H1 (cell line): Measurements from ENCODE around the gene ATP1A3. TPM values are rescaled to one million over a fixed set of nuclear protein-coding genes. Genes with fewer than 3 reads are reported as not detected.

Experiments used
- CTCF ChIA-PET: fragments of 300-600 bp; sonication (Branson Sonifier 250); formaldehyde crosslinking; loops from one replicate; lab custom pipeline; 2021; ENCODE audit not compliant: partially characterized antibody; lab: Charles Lee
- POLR2A ChIA-PET: fragments of 300-600 bp; sonication (Branson Sonifier 250); formaldehyde crosslinking; loops from one replicate; lab custom pipeline; 2021; ENCODE audit warnings: inconsistent platforms; ENCODE audit not compliant: partially characterized antibody; lab: Charles Lee
- DNase-seq, 2 experiments: peaks; one replicate each; pipeline versions ENCODE4 v3.0.0 to v3.0.0-alpha.2; 2010 to 2022; ENCODE audit warnings: low spot score in 2 of 2, low read depth in 1 of 2, mixed read lengths in 1 of 2
- FAIRE-seq: peaks from 2 replicates; lab custom pipeline; 2011; peaks lifted over from hg19 to GRCh38; lab: Jason Lieb, UNC
- H2AFZ ChIP-seq: 2 replicates; pipeline ENCODE4 v1.8.1; 2012; ENCODE audit warnings: low read length, inconsistent platforms
- H2AK5ac ChIP-seq: 2 replicates; pipeline ENCODE4 v1.6.1; 2013; ENCODE audit warnings: low read depth, low read length
- H2BK120ac ChIP-seq: replicated peaks from 2 replicates; pipeline ENCODE3; 2013; ENCODE audit warnings: low read depth, low read length, inconsistent platforms
- H2BK12ac ChIP-seq: 2 replicates; pipeline ENCODE4 v1.6.1; 2013; ENCODE audit warnings: low read depth, low read length
- H2BK15ac ChIP-seq: 2 replicates; pipeline ENCODE4 v1.6.1; 2013; ENCODE audit warnings: low read length
- H2BK20ac ChIP-seq: 2 replicates; pipeline ENCODE4 v1.6.1; 2013; ENCODE audit warnings: low read length
- H2BK5ac ChIP-seq: 2 replicates; pipeline ENCODE4 v1.6.1; 2013; ENCODE audit warnings: low read depth, low read length
- H3K14ac ChIP-seq: 2 replicates; pipeline ENCODE4 v1.6.1; 2013; ENCODE audit warnings: inconsistent platforms; ENCODE audit not compliant: insufficient read length
- H3K18ac ChIP-seq: 2 replicates; pipeline ENCODE4 v1.6.1; 2013; ENCODE audit warnings: low read length; ENCODE audit errors: extremely low read depth
- H3K23ac ChIP-seq: 2 replicates; pipeline ENCODE4 v1.6.1; 2013; ENCODE audit warnings: inconsistent platforms; ENCODE audit not compliant: insufficient read length
- H3K23me2 ChIP-seq: 2 replicates; pipeline ENCODE4 v1.6.1; 2013; ENCODE audit warnings: low read depth, low read length
- H3K27ac ChIP-seq: 2 replicates; pipeline ENCODE4 v1.6.1; 2011; ENCODE audit warnings: low read depth, low read length, inconsistent platforms
- H3K27me3 ChIP-seq, 4 experiments: replicated peaks in 1 of 4; 1 replicate in 1 of 4; 2 replicates in 3 of 4; pipeline versions ENCODE4 v1.6.1 to v1.8.1; 2011 to 2013; ENCODE audit warnings: low read length in 3 of 4, mild to moderate bottlenecking in 3 of 4, inconsistent platforms in 2 of 4, mixed read lengths in 2 of 4, moderate library complexity in 1 of 4; ENCODE audit not compliant: control insufficient read depth in 3 of 4, insufficient read depth in 3 of 4; ENCODE audit errors: extremely low read depth in 1 of 4
- H3K36me3 ChIP-seq, 4 experiments: 2 replicates each; pipeline versions ENCODE4 v1.6.1 to v1.8.1; 2011 to 2013; ENCODE audit warnings: mild to moderate bottlenecking in 4 of 4, low read length in 3 of 4, moderate library complexity in 2 of 4, control low read depth in 1 of 4, inconsistent platforms in 1 of 4; ENCODE audit not compliant: insufficient read depth in 4 of 4, control insufficient read depth in 2 of 4
- H3K4ac ChIP-seq: replicated peaks from 2 replicates; pipeline ENCODE3; 2013; ENCODE audit warnings: low read length, low read depth, mixed read lengths, inconsistent platforms; ENCODE audit not compliant: insufficient read length
- H3K4me1 ChIP-seq, 4 experiments: replicated peaks in 1 of 4; 1 replicate in 1 of 4; 2 replicates in 3 of 4; pipeline versions ENCODE4 v1.6.1 to v1.8.1; 2011 to 2013; ENCODE audit warnings: low read length in 3 of 4, inconsistent platforms in 2 of 4, mixed read lengths in 1 of 4; ENCODE audit not compliant: insufficient read depth in 4 of 4, control insufficient read depth in 3 of 4
- H3K4me2 ChIP-seq, 2 experiments: 2 replicates each; pipeline versions ENCODE4 v1.6.1 to v1.8.1; 2011 to 2013; ENCODE audit warnings: low read depth in 2 of 2, low read length in 2 of 2, control low read depth in 1 of 2, inconsistent platforms in 1 of 2, mild to moderate bottlenecking in 1 of 2; ENCODE audit not compliant: insufficient read depth in 1 of 2
- H3K4me3 ChIP-seq, 4 experiments: fragments of 200-600, 300-600 bp in 1 of 4; sonication (generic), shearing (Covaris generic), sonication (Bioruptor Twin) in 1 of 4; 2 replicates each; pipeline versions ENCODE4 v1.5.1 to v1.8.1; 2011 to 2016; ENCODE audit warnings: low read length in 4 of 4, low read depth in 3 of 4, control low read depth in 2 of 4, inconsistent platforms in 2 of 4, mild to moderate bottlenecking in 2 of 4, mixed read lengths in 1 of 4, moderate library complexity in 1 of 4; ENCODE audit not compliant: insufficient read depth in 2 of 4; ENCODE audit errors: extremely low read depth in 1 of 4
- H3K56ac ChIP-seq: replicated peaks from 2 replicates; pipeline ENCODE3; 2013; ENCODE audit warnings: low read depth, mild to moderate bottlenecking, mixed read lengths, low read length, inconsistent platforms; ENCODE audit not compliant: insufficient read length
- H3K79me1 ChIP-seq: 2 replicates; pipeline ENCODE4 v1.6.1; 2013; ENCODE audit warnings: low read depth, low read length, control low read depth
- H3K79me2 ChIP-seq, 2 experiments: 2 replicates each; pipeline versions ENCODE4 v1.6.1 to v1.8.1; 2012 to 2013; ENCODE audit warnings: low read length in 2 of 2, mild to moderate bottlenecking in 2 of 2, inconsistent platforms in 1 of 2; ENCODE audit not compliant: insufficient read depth in 2 of 2, control insufficient read depth in 1 of 2
- H3K9ac ChIP-seq, 4 experiments: replicated peaks in 1 of 4; 1 replicate in 1 of 4; 2 replicates in 3 of 4; pipeline versions ENCODE4 v1.6.1 to v1.8.1; 2011 to 2013; ENCODE audit warnings: low read depth in 3 of 4, low read length in 3 of 4, control low read depth in 2 of 4, mild to moderate bottlenecking in 2 of 4, moderate library complexity in 2 of 4, inconsistent platforms in 1 of 4; ENCODE audit errors: extremely low read depth in 1 of 4
- H3K9me3 ChIP-seq, 2 experiments: 2 replicates each; pipeline versions ENCODE4 v1.6.1 to v1.8.1; 2012 to 2013; ENCODE audit warnings: mild to moderate bottlenecking in 2 of 2, moderate library complexity in 2 of 2, control low read depth in 1 of 2, inconsistent platforms in 1 of 2, low read depth in 1 of 2, low read length in 1 of 2, mixed read lengths in 1 of 2; ENCODE audit not compliant: insufficient read depth in 2 of 2
- H4K20me1 ChIP-seq, 2 experiments: replicated peaks in 1 of 2; 2 replicates each; pipeline versions ENCODE3 to v1.8.1; 2011 to 2013; ENCODE audit warnings: inconsistent platforms in 2 of 2, low read length in 2 of 2, mild to moderate bottlenecking in 1 of 2; ENCODE audit not compliant: insufficient read depth in 2 of 2, control insufficient read depth in 1 of 2
- H4K5ac ChIP-seq: 2 replicates; pipeline ENCODE4 v1.6.1; 2013; ENCODE audit warnings: low read length, low read depth, mixed read lengths, inconsistent platforms; ENCODE audit not compliant: insufficient read length
- H4K8ac ChIP-seq: 2 replicates; pipeline ENCODE4 v1.8.0; 2013; ENCODE audit warnings: mild to moderate bottlenecking, moderate library complexity, low read length, inconsistent platforms; ENCODE audit not compliant: insufficient read depth; ENCODE audit errors: extremely low read depth
- H4K91ac ChIP-seq: replicated peaks from 2 replicates; pipeline ENCODE3; 2013; ENCODE audit warnings: low read length, mixed read lengths, inconsistent platforms; ENCODE audit not compliant: insufficient read length
- BCL11A ChIP-seq, 2 experiments: IDR thresholded peaks; one replicate each; pipeline ENCODE4 v1.6.1; 2011; ENCODE audit warnings: low read depth in 2 of 2, low read length in 2 of 2, mild to moderate bottlenecking in 2 of 2
- CHD2 ChIP-seq: IDR thresholded peaks from 2 replicates; pipeline ENCODE4 v1.6.1; 2012; ENCODE audit warnings: low read length, improper control_type of control experiment
- HDAC6 ChIP-seq: IDR thresholded peaks from one replicate; pipeline ENCODE4 v1.7.1; 2012; ENCODE audit warnings: low read depth, mild to moderate bottlenecking, inconsistent platforms, low read length, moderate library complexity
- MAX ChIP-seq: IDR thresholded peaks from 2 replicates; pipeline ENCODE4 v1.6.1; 2012; ENCODE audit warnings: inconsistent platforms
- POLR2A ChIP-seq, 2 experiments: IDR thresholded peaks; 1 replicate in 1 of 2; 2 replicates in 1 of 2; pipeline ENCODE4 v1.6.1; 2011; ENCODE audit warnings: low read depth in 2 of 2, low read length in 2 of 2, mild to moderate bottlenecking in 2 of 2; ENCODE audit errors: control extremely low read depth in 1 of 2
- POLR2AphosphoS5 ChIP-seq: IDR thresholded peaks from 2 replicates; pipeline ENCODE4 v1.6.1; 2011; ENCODE audit warnings: low read depth, low read length
- RNF2 ChIP-seq: fragments of 200-900, 300-1000 bp; sonication (generic); IDR thresholded peaks from 2 replicates; pipeline ENCODE4 v1.7.1; 2016; ENCODE audit warnings: borderline replicate concordance, low read depth, mild to moderate bottlenecking, antibody characterized with exemption, low read length; ENCODE audit not compliant: poor library complexity, severe bottlenecking; ENCODE audit errors: missing control alignments
- SIRT6 ChIP-seq: IDR thresholded peaks from one replicate; pipeline ENCODE4 v1.7.1; 2012; ENCODE audit warnings: low read length, inconsistent platforms
- SRF ChIP-seq: IDR thresholded peaks from 2 replicates; pipeline ENCODE4 v1.6.1; 2011; ENCODE audit warnings: mild to moderate bottlenecking, low read depth, low read length, moderate library complexity
- TCF12 ChIP-seq: IDR thresholded peaks from 2 replicates; pipeline ENCODE4 v1.6.1; 2011; ENCODE audit warnings: low read depth, mild to moderate bottlenecking, low read length
- TEAD4 ChIP-seq: IDR thresholded peaks from 2 replicates; pipeline ENCODE4 v1.6.1; 2012; ENCODE audit warnings: low read depth, low read length, inconsistent platforms, mixed read lengths
- YY1 ChIP-seq: IDR thresholded peaks from 2 replicates; pipeline ENCODE4 v1.6.1; 2011; ENCODE audit warnings: low read depth, mild to moderate bottlenecking, low read length
- WGBS, 2 experiments: shearing (Covaris generic) in 1 of 2; methylation state at CpG; one replicate each; pipeline versions ENCODE4 v1.1.6 to v1.1.7; 2013 to 2015; ENCODE audit warnings: low lambda C conversion rate in 2 of 2, mixed read lengths in 2 of 2, inconsistent platforms in 1 of 2, low coverage in 1 of 2, missing lambda C conversion rate in 1 of 2; ENCODE audit not compliant: insufficient replicate concordance in 2 of 2, insufficient coverage in 1 of 2, insufficient read length in 1 of 2; ENCODE audit errors: extremely low coverage in 1 of 2, missing lambda C conversion rate in 1 of 2; 5-methylcytosine and 5-hydroxymethylcytosine counted together
- polyA plus RNA-seq, 7 experiments: library from polyadenylated mRNA; depleted of rRNA in 3 of 7; stranded (reverse) in 5 of 7; unstranded in 2 of 7; fragments of >200 nt in 5 of 7; fragments of 200-250 nt in 2 of 7; gene quantifications; 1 replicate in 5 of 7; 2 replicates in 1 of 7; 4 replicates in 1 of 7; pipeline versions ENCODE4 v1.2.1 to v1.2.3, GENCODE V29; 2011 to 2013; ENCODE audit warnings: missing spikeins in 2 of 7, mixed read lengths in 2 of 7
- total RNA-seq: library from RNA; stranded (reverse); fragmentation: NEBNext Ultra II Directional; extraction: Animal tissue kit (Norgen Biotek cat#: 25700); gene quantifications from 2 replicates; pipeline ENCODE4 v1.2.1, GENCODE V29; 2021

Gene ATP1A3
- total and polyA plus RNA-seq, 2 of the 8 experiments (the other 6 are each of a cell fraction or from before 2014, with no cell fraction given) = 11.1 to 41.2 TPM

GRCh38 chr19:41919948-41920712 is 73.9 kb downstream of the ATP1A3 start:
- no peaks in the 10 kb centered on the region for H3K36me3 ChIP-seq
- TF ChIP-seq BCL11A (IDR thresholded peaks at IDR 0.05; ENCODE audit: low read depth in 2 of 2, low read length in 2 of 2) (no peak), YY1 (no peak), MAX (no peak), POLR2A (IDR thresholded peaks at IDR 0.05; ENCODE audit: control extremely low read depth in 1 of 2, low read depth in 2 of 2, low read length in 2 of 2) (no peak), CHD2 (no peak), RNF2 (no peak), TEAD4 (no peak), POLR2AphosphoS5 (no peak), SRF (no peak), TCF12 (no peak), HDAC6 (no peak), SIRT6 (no peak)

More at GRCh38 chr19:41919948-41920712, 73.9 kb downstream of the ATP1A3 start:
- peak overlapping the region; percentile 23 for H3K4ac ChIP-seq
- H4K20me1 ChIP-seq = peaks cover 6 to 46% of the 10 kb centered on the region in 2 experiments
- CTCF ChIA-PET = interaction anchor here (1.2 to 2.1 kb wide), 6 partner anchors 9 to 47 kb away, joined by 3 to 11 read pairs (median 4); no protein-coding TSS in a partner anchor
- peak overlapping the region; percentile 61 for H2AK5ac ChIP-seq
- H3K23me2 ChIP-seq = peaks cover 15% of the 10 kb centered on the region
- peak overlapping the region; percentile 55 for H4K91ac ChIP-seq
- H2AFZ ChIP-seq = no peak overlapping the region
- H3K79me2 ChIP-seq = no peaks in the 10 kb centered on the region
- H3K23ac ChIP-seq = no peak overlapping the region
- peaks cover 0 to 16% (median 9%) of the 10 kb centered on the region in 4 experiments; a peak in 6 of 7 replicates for H3K4me1 ChIP-seq
- no peaks in the 10 kb centered on the region; the same call in 1 of the 2 replicates for H3K79me1 ChIP-seq
- peak overlapping the region; percentile 72; the same call in 1 of the 2 replicates for H2BK15ac ChIP-seq
- no peak overlapping the region for H3K56ac ChIP-seq
- H3K14ac ChIP-seq = no peak overlapping the region
- H3K4me2 ChIP-seq = peak overlapping the region in 1 of 2 experiments; percentile 23; a peak in 1 of 4 replicates
- no peak for DNase-seq
- H2BK5ac ChIP-seq = peak overlapping the region; percentile 53; the same call in 1 of the 2 replicates
- 84% methylated on average over 33 of the region's 33 CpGs; no CpG with 5 or more reads in 1 of the 2 experiments for WGBS, 2 experiments
- peak overlapping the region; percentile 32; the same call in 1 of the 2 replicates for H2BK20ac ChIP-seq
- no peak overlapping the region for H2BK120ac ChIP-seq
- no peaks in the 10 kb centered on the region for H3K9me3 ChIP-seq
- H4K8ac ChIP-seq = no peak overlapping the region
- no peak overlapping the region for H3K18ac ChIP-seq
- no peak overlapping the region for H3K27ac ChIP-seq
- H4K5ac ChIP-seq = no peak overlapping the region
- POLR2A ChIA-PET = interaction anchor here (0.6 to 3.8 kb wide), 7 partner anchors 9 to 1684 kb away, joined by 3 to 20 read pairs (median 3); no protein-coding TSS in a partner anchor
- no peak for FAIRE-seq
- H3K9ac ChIP-seq = no peak overlapping the region
- no peak overlapping the region for H3K4me3 ChIP-seq
- H2BK12ac ChIP-seq = peak overlapping the region; percentile 55; the same call in 1 of the 2 replicates
- H3K27me3 ChIP-seq = peaks cover 63 to 99% (median 95%) of the 10 kb centered on the region in 4 experiments
